CD4-positive, alpha-beta memory T cell (primary cell): ENCODE data around the gene EEF2KMT. TPM values are rescaled to one million over a fixed set of nuclear protein-coding genes. Genes with fewer than 3 reads are reported as not detected.
"Not testable (repeated sequence)": the region's sequence is repeated elsewhere in the genome, so short reads cannot be mapped to it uniquely, and the experiment has no call there.

ENCODE experiments used
- CTCF ChIA-PET: fragments of 350-600 bp; sonication (Branson Sonifier 250); formaldehyde crosslinking; loops from one replicate; lab custom pipeline; 2021; ENCODE audit warnings: inconsistent platforms; ENCODE audit not compliant: partially characterized antibody; lab: Charles Lee
- POLR2A ChIA-PET: fragments of 350-600 bp; sonication (Branson Sonifier 250); formaldehyde crosslinking; loops from one replicate; lab custom pipeline; 2021; ENCODE audit not compliant: partially characterized antibody; lab: Charles Lee
- DNase-seq, 5 donors: peaks; one replicate each; pipeline versions ENCODE4 v3.0.0 to v3.0.0-alpha.2; 2020 to 2022; ENCODE audit warnings: mixed read lengths in 1 of 5
- H3K27ac ChIP-seq: one replicate; pipeline ENCODE4 v1.7.0; 2013; ENCODE audit warnings: low read depth, low read length
- H3K27me3 ChIP-seq: 2 replicates; pipeline ENCODE4 v1.7.0; 2013; ENCODE audit warnings: mild to moderate bottlenecking, low read length, moderate library complexity; ENCODE audit not compliant: insufficient read depth
- H3K36me3 ChIP-seq: 2 replicates; pipeline ENCODE4 v1.7.0; 2013; ENCODE audit warnings: mild to moderate bottlenecking, low read length, moderate library complexity; ENCODE audit not compliant: insufficient read depth
- H3K4me1 ChIP-seq: 2 replicates; pipeline ENCODE4 v1.7.0; 2013; ENCODE audit warnings: mild to moderate bottlenecking, low read length, moderate library complexity; ENCODE audit not compliant: insufficient read depth
- H3K4me3 ChIP-seq, 2 donors: one replicate each; pipeline ENCODE4 v1.7.0; 2013; ENCODE audit warnings: low read length in 2 of 2, mild to moderate bottlenecking in 1 of 2
- H3K9me3 ChIP-seq, 2 donors: one replicate each; pipeline ENCODE4 v1.7.0; 2013; ENCODE audit warnings: low read length in 2 of 2, control low read depth in 1 of 2; ENCODE audit not compliant: control insufficient read depth in 1 of 2
- H3K27ac Mint-ChIP-seq, 7 donors: one replicate each; pipeline ENCODE4 v1.8.0; 2020 to 2021; ENCODE audit warnings: mixed read lengths in 7 of 7, mild to moderate bottlenecking in 6 of 7, inconsistent platforms in 3 of 7, moderate library complexity in 3 of 7
- H3K27me3 Mint-ChIP-seq, 2 donors: one replicate each; pipeline ENCODE4 v1.8.0; 2020 to 2021; ENCODE audit warnings: mixed read lengths in 2 of 2
- H3K36me3 Mint-ChIP-seq, 2 donors: one replicate each; pipeline ENCODE4 v1.8.0; 2020 to 2021; ENCODE audit warnings: mixed read lengths in 2 of 2, inconsistent platforms in 1 of 2, mild to moderate bottlenecking in 1 of 2
- H3K4me1 Mint-ChIP-seq, 4 donors: one replicate each; pipeline ENCODE4 v1.8.0; 2020 to 2021; ENCODE audit warnings: mixed read lengths in 4 of 4, mild to moderate bottlenecking in 1 of 4
- H3K4me3 Mint-ChIP-seq, 8 donors: one replicate each; pipeline ENCODE4 v1.8.0; 2020 to 2021; ENCODE audit warnings: mixed read lengths in 8 of 8, mild to moderate bottlenecking in 7 of 8, moderate library complexity in 6 of 8, inconsistent platforms in 3 of 8
- H3K9me3 Mint-ChIP-seq, 8 donors: one replicate each; pipeline ENCODE4 v1.8.0; 2020 to 2021; ENCODE audit warnings: mixed read lengths in 8 of 8, mild to moderate bottlenecking in 5 of 8, inconsistent platforms in 3 of 8, moderate library complexity in 1 of 8
- intact Hi-C: fragments of 100-400 bp; cut with micrococcal nuclease; formaldehyde crosslinking; loops from one replicate; pipeline ENCODE4 v1.15.1; 2023
- polyA plus RNA-seq, 2 donors: library from polyadenylated mRNA; unstranded; fragments of 300-500 nt; fragmentation: Illumina TruSeq; gene quantifications; one replicate each; pipeline ENCODE4 v1.2.3, GENCODE V29; 2021
- total RNA-seq, 2 experiments: library from RNA; stranded (reverse); gene quantifications; one replicate each; pipeline ENCODE4 v1.2.3, GENCODE V29; 2021

Gene EEF2KMT, protein sequence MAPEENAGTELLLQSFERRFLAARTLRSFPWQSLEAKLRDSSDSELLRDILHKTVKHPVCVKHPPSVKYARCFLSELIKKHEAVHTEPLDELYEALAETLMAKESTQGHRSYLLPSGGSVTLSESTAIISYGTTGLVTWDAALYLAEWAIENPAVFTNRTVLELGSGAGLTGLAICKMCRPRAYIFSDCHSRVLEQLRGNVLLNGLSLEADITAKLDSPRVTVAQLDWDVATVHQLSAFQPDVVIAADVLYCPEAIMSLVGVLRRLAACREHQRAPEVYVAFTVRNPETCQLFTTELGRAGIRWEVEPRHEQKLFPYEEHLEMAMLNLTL
- total RNA-seq (10 to 100 TPM; 10.9 to 13.2 TPM), polyA plus RNA-seq (10 to 100 TPM in 1 of 2 donors, 1 to 10 TPM in 1; 6.1 to 19.7 TPM)

DNA sequence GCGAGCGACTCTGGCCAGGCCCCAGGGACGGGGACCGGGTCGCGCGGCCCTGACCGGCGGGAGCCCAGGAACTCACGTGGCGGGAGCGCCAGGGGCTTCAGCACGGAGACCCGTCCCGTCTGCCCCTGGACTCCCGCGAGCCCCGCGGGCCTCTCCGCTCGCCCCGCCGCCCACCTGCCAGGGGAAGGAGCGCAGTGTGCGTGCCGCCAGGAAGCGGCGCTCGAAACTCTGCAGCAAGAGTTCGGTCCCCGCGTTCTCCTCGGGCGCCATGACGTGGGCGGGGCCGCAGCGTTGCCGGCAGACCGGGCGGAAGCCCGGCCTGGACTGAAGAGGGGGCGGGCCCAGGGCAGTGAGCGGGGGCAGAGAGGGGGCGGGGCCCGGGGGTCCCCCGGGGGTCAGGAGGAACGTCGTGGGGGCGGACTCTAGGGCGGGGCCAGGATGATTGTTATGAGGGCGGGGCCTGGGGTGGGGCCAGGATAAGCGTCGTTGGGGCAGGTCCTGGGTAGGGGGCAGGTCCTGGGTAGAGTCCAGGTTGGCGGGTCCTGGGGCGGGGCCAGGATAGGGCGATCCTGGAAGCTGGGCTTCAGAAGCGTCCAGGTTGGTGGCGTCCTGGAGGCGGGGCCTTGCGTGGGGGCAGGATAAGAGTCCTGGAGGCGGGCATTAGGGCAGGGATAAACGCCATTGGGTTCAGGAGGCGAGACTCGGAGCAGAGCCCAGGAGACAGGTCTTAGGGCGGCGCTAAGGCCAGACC is at the start of gene EEF2KMT:
Gene EEF2KMT, minus strand, starts transcription at position 326 of the 751 bp plus-strand sequence. Its CDS starts 56 bp downstream, at position 270.
- not testable (repeated sequence) for H3K27me3 Mint-ChIP-seq, H3K9me3 Mint-ChIP-seq, H3K9me3 ChIP-seq, H3K36me3 Mint-ChIP-seq, H3K36me3 ChIP-seq, H3K27me3 ChIP-seq, H3K4me1 ChIP-seq
- intact Hi-C loops: loop anchor here (1.0 kb wide), 2 partner anchors 26 to 64 kb away; partner anchors contain the start of genes ALG1 and NAGPA
- DNase-seq: peak in 1 of 5 donors; percentile 99
- Histone ChIP-seq H3K27ac (peak within 1 kb of the TSS; percentile 56), H3K4me3 (peak within 1 kb of the TSS in 1 of 2 donors; percentile 51)
- H3K4me1 Mint-ChIP-seq: peaks cover 8 to 24% (median 12%) of the 10 kb centered on the region in 4 donors
- POLR2A ChIA-PET: interaction anchor here (0.8 to 1.9 kb wide), 5 partner anchors 26 to 363 kb away, joined by 4 to 15 read pairs (median 6); partner anchors contain the start of genes ALG1, ANKS3, DNAAF8 and GLYR1
- H3K27ac Mint-ChIP-seq: peak within 1 kb of the TSS; percentile 87 to 99 (median 99)
- CTCF ChIA-PET: interaction anchor here (0.6 kb wide), 1 partner anchor 15 kb away, joined by 4 read pairs; no protein-coding TSS in a partner anchor
- H3K4me3 Mint-ChIP-seq: peak within 1 kb of the TSS; percentile 92 to 97 (median 96)

DNA sequence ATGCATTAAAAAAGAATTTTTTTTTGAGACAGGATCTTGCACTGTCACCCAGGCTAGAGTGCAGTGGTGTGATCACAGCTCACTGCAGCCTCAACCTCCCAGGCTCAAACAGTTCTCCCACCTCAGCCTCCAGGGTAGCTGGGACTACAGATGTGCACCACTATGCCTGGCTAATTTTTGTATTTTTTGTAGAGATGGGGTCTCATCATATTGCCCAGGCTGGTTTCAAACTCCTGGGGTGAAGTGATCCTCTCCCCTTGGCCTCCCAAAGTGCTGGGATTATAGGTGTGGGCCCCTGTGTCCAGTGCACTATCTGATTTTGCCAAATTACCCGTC is 47.0 kb upstream of the EEF2KMT start:
- H3K4me3 ChIP-seq, intact Hi-C loops: not testable (repeated sequence)

DNA sequence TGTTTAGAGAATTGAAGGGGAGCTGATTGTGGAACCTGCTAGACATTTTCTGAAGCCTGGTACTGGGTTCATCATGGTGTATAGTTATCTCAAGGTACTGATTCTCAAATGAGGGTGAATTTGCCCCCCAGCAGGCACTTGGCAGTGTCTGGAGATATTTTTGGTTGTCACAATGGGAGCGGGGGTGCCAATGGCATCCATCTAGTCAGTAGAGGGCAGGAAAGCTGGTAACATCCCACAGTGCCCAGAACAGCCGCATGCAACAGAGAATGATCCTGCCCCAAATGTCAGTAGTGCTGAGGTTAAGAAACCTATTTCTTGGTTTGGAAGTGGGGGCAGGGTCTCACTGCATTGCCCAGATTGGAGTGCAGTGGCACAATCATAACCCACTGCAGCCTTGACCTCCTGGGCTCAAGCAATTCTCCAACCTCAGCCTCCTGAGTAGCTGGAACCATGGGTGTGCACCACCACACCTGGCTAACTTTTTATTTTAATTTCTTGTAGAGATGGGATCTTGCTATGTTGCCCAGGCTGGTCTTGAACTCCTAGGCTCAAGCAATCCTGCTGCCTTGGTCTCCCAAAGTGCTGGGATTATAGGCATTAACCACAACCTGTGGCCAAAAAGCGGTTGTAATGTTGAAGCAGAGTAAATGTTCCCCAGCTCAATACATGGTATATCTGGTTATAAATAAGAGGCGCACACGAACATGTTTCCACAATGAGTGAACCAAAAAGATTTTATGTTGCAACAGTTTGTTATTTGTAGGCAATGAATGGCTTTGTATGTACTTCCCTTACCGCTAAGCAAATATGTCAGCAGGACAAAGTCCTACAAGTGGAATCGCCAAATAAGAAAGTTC is 46.4 kb upstream of the EEF2KMT start:
- H3K36me3 Mint-ChIP-seq: no peaks in the 10 kb centered on the region
- peaks cover 0 to 4% (median 0%) of the 10 kb centered on the region in 8 donors for H3K9me3 Mint-ChIP-seq
- H3K4me1 ChIP-seq: no peaks in the 10 kb centered on the region
- no peak overlapping the region for H3K27ac ChIP-seq
- POLR2A ChIA-PET: no interaction called here
- no peak overlapping the region for H3K4me3 ChIP-seq
- H3K4me1 Mint-ChIP-seq: no peaks in the 10 kb centered on the region
- peaks cover 13 to 22% of the 10 kb centered on the region in 2 donors for H3K27me3 Mint-ChIP-seq
- intact Hi-C loops: no loop called here
- no peaks in the 10 kb centered on the region for H3K9me3 ChIP-seq
- no peaks in the 10 kb centered on the region for H3K36me3 ChIP-seq
- DNase-seq: no peak
- H3K4me3 Mint-ChIP-seq: no peak overlapping the region
- no peak overlapping the region for H3K27ac Mint-ChIP-seq
- CTCF ChIA-PET: no interaction called here
- H3K27me3 ChIP-seq: no peaks in the 10 kb centered on the region

More for the DNA sequence above, 47.0 kb upstream of the EEF2KMT start:
- DNase-seq, H3K9me3 ChIP-seq, H3K27ac Mint-ChIP-seq, H3K4me1 ChIP-seq, H3K9me3 Mint-ChIP-seq, POLR2A ChIA-PET, H3K36me3 Mint-ChIP-seq, CTCF ChIA-PET, H3K36me3 ChIP-seq, H3K27me3 ChIP-seq, H3K27ac ChIP-seq, H3K4me1 Mint-ChIP-seq, H3K4me3 Mint-ChIP-seq: not testable (repeated sequence)
- H3K27me3 Mint-ChIP-seq: peaks cover 12 to 22% of the 10 kb centered on the region in 2 donors

DNA sequence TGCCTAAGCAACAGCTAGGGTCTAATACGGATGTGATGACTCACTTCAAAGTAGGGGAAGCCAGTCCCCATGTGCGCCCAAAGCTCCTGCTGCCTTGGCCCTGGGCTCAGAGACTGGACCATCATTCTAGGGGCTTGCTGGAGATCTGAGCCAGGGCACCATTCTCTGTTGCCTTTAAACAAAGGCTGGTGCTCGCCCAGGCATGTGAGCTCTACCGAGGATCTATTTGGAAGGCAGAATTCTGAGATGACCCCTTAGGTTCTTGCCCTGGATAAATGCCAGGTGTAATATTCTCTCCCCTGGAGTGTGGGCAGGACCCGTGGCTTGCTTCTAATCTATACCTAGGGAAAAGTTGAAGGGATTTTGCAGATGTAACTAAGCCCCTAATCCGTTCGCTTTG is 42.6 kb upstream of the EEF2KMT start:
- H3K36me3 ChIP-seq, H3K9me3 ChIP-seq, intact Hi-C loops, CTCF ChIA-PET, H3K27me3 ChIP-seq, H3K4me1 Mint-ChIP-seq, H3K36me3 Mint-ChIP-seq, DNase-seq, H3K27ac ChIP-seq, H3K4me3 Mint-ChIP-seq, H3K9me3 Mint-ChIP-seq, POLR2A ChIA-PET, H3K4me1 ChIP-seq, H3K4me3 ChIP-seq, H3K27ac Mint-ChIP-seq: not testable (repeated sequence)
- peaks cover 17 to 24% of the 10 kb centered on the region in 2 donors for H3K27me3 Mint-ChIP-seq

DNA sequence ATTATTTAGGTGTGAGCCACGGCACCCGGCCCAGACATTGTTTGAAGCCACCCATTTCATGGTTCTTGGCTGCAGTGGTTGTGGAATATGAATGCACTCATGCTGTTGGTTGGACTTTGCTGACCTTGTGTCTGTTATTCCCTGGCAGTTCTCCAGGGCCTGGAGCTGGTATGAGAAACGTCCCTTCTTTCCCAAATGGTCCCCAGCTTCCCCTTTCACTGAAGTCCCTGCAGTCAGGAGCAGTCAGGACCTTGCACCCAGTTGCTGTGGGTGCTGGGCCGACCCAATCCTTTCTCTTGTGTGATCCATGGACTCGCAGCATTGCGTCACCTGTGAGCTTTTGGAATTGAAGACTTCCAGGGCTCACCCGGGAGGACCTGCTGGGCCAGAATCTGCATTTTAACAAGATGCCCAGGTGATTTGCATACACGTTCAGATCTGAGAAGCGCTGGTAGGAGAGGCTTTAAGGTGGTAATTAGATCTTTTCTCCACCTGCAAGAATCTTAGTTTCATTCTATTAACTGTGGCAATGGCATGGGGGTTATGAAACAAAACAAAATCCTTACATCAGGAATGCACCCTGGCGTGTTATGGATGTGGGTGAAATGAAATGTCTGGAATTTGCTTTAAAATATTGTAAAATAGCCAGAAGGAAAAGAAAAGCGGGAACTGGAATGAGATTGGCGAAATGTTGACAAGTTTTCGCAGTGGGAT is 37.3 kb upstream of the EEF2KMT start:
- H3K4me1 Mint-ChIP-seq, DNase-seq, H3K9me3 Mint-ChIP-seq, H3K27ac ChIP-seq, H3K9me3 ChIP-seq, H3K4me3 Mint-ChIP-seq, H3K4me3 ChIP-seq, H3K27me3 ChIP-seq, H3K27ac Mint-ChIP-seq, H3K4me1 ChIP-seq, CTCF ChIA-PET, H3K36me3 ChIP-seq, POLR2A ChIA-PET, intact Hi-C loops, H3K36me3 Mint-ChIP-seq: not testable (repeated sequence)
- H3K27me3 Mint-ChIP-seq: peaks cover 23 to 29% of the 10 kb centered on the region in 2 donors

DNA sequence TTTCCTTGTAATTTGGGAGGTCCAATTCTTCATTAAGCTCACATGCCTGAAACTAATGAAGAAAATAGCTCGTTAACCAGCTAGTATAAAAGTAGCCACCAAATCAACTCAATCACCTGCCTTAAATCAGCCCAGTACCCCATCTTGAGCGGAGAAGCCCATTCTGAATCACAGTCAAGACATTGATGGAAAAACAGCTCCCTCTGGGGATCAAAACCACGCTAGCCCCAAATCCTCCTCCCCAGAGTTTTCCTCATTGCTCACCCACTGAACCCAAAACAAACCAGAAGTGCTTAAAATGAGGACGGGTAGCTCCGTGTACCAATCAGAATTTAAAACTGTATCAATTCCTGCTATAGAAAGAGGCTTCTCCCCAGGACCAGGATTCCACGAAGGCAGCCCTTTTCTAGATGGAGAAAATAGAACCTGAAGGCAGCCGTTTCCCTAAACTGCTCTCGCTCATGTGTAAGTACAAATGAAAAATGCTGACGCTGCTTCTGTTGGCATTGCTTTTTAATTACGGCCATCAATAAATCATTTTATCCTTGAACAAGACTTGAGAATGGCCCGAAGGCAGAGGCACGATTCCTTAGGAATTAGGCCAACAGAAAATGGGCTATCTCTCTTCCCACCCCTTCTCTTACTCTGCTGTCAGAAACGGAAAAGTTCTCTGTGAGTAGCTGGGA is 35.5 kb upstream of the EEF2KMT start:
- H3K9me3 Mint-ChIP-seq, H3K9me3 ChIP-seq, H3K36me3 ChIP-seq, intact Hi-C loops, POLR2A ChIA-PET, DNase-seq, H3K27ac ChIP-seq, H3K4me1 Mint-ChIP-seq, H3K27me3 ChIP-seq, H3K4me3 ChIP-seq, CTCF ChIA-PET, H3K4me3 Mint-ChIP-seq, H3K4me1 ChIP-seq, H3K36me3 Mint-ChIP-seq: not testable (repeated sequence)
- Mint-ChIP-seq H3K27me3 (peaks cover 22 to 38% of the 10 kb centered on the region in 2 donors), H3K27ac (peak overlapping the region in 1 of 7 donors; percentile 43)
